Panc1 (cell line): ENCODE data around the gene PRR29.

Experiments
- POLR2AphosphoS5 ChIP-seq: IDR thresholded peaks from 2 replicates; pipeline ENCODE4 v1.6.1; 2012; ENCODE audit warnings: mild to moderate bottlenecking, low read depth, low read length, moderate library complexity
- SIN3A ChIP-seq: IDR thresholded peaks from 2 replicates; pipeline ENCODE4 v1.6.1; 2012; ENCODE audit warnings: low read depth, mild to moderate bottlenecking, low read length, moderate library complexity, borderline replicate concordance; ENCODE audit not compliant: insufficient read depth
- TF ChIP-seq, protein P1 (sequence below): fragments of 450-650 bp; IDR thresholded peaks from 2 replicates; pipeline ENCODE4 v1.5.1; 2017; ENCODE audit warnings: mild to moderate bottlenecking
- TF ChIP-seq, protein P2 (sequence below), 2 experiments: IDR thresholded peaks; 2 replicates each; pipeline ENCODE4 v1.6.1; 2011 to 2012; ENCODE audit warnings: low read depth in 2 of 2, control low read depth in 1 of 2, low read length in 1 of 2, mild to moderate bottlenecking in 1 of 2, moderate library complexity in 1 of 2; ENCODE audit not compliant: insufficient read depth in 1 of 2

DNA sequence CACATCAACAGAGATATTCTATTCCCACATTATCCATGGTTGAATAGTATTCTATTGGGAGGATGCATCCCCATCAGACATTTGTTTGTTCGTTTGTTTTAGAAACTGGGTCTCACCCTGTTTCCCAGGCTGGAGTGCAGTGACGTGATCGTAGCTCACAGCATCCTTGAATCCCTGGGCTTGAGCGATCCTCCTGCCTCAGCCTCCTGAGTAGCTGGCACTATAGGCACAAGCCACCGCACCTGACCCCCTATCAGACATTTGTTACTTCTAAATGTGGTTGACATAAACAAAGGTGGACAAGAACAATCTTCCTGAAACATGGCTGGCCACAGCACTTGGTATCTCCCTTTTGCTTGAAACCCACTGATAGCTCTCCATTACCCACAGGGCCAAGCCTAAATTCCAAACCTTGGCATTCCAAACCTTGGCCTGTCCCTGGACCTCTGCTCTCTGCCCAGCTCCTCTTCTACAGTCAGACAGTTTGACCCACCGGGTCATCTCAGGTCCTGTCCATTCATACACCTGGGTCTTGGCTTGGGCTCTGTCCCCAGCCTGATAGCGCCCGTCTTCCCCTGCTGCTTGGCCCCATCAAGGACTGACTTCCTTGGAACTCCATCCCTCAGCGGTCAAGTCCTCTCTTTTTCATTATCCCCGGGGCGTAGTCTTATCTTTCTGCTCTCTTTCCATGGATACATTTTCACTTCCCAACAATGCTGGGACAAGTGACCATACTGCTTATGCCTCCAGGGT is 1.5 kb upstream of the PRR29 start:
- TF ChIP-seq, protein P1, sequence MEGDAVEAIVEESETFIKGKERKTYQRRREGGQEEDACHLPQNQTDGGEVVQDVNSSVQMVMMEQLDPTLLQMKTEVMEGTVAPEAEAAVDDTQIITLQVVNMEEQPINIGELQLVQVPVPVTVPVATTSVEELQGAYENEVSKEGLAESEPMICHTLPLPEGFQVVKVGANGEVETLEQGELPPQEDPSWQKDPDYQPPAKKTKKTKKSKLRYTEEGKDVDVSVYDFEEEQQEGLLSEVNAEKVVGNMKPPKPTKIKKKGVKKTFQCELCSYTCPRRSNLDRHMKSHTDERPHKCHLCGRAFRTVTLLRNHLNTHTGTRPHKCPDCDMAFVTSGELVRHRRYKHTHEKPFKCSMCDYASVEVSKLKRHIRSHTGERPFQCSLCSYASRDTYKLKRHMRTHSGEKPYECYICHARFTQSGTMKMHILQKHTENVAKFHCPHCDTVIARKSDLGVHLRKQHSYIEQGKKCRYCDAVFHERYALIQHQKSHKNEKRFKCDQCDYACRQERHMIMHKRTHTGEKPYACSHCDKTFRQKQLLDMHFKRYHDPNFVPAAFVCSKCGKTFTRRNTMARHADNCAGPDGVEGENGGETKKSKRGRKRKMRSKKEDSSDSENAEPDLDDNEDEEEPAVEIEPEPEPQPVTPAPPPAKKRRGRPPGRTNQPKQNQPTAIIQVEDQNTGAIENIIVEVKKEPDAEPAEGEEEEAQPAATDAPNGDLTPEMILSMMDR = no peak
- TF ChIP-seq, protein P2, sequence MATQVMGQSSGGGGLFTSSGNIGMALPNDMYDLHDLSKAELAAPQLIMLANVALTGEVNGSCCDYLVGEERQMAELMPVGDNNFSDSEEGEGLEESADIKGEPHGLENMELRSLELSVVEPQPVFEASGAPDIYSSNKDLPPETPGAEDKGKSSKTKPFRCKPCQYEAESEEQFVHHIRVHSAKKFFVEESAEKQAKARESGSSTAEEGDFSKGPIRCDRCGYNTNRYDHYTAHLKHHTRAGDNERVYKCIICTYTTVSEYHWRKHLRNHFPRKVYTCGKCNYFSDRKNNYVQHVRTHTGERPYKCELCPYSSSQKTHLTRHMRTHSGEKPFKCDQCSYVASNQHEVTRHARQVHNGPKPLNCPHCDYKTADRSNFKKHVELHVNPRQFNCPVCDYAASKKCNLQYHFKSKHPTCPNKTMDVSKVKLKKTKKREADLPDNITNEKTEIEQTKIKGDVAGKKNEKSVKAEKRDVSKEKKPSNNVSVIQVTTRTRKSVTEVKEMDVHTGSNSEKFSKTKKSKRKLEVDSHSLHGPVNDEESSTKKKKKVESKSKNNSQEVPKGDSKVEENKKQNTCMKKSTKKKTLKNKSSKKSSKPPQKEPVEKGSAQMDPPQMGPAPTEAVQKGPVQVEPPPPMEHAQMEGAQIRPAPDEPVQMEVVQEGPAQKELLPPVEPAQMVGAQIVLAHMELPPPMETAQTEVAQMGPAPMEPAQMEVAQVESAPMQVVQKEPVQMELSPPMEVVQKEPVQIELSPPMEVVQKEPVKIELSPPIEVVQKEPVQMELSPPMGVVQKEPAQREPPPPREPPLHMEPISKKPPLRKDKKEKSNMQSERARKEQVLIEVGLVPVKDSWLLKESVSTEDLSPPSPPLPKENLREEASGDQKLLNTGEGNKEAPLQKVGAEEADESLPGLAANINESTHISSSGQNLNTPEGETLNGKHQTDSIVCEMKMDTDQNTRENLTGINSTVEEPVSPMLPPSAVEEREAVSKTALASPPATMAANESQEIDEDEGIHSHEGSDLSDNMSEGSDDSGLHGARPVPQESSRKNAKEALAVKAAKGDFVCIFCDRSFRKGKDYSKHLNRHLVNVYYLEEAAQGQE (IDR thresholded peaks at IDR 0.05; ENCODE audit: insufficient read depth in 1 of 2, low read depth in 2 of 2, low read length in 1 of 2) = no peak
- TF ChIP-seq POLR2AphosphoS5 = no peak
- no peak for TF ChIP-seq SIN3A
